ENCODE data around the gene PCDHGC3. TPM values are rescaled to one million over a fixed set of nuclear protein-coding genes. Genes with fewer than 3 reads are reported as not detected.

PCDHGC3 gene
- total and polyA plus RNA-seq, 2 of the 13 experiments (the other 11 are each of a cell fraction or from before 2014, with no cell fraction given): 0.20 to 0.30 TPM

GRCh38 chr5:141437221-141437620 lies 38.5 kb upstream of the PCDHGC3 start (continued):
- no peak for TF ChIP-seq ZNF564 (CRISPR knock-in tag; IDR thresholded peaks at IDR 0.05)
- TF ChIP-seq ZNF292 (CRISPR knock-in tag; IDR thresholded peaks at IDR 0.05; ENCODE audit: borderline replicate concordance, low read depth): no peak
- no peak for TF ChIP-seq ZNF383 (CRISPR knock-in tag; IDR thresholded peaks at IDR 0.05; ENCODE audit: borderline replicate concordance)
- no peak for TF ChIP-seq TOE1 (CRISPR knock-in tag; IDR thresholded peaks at IDR 0.05)
- TF ChIP-seq, protein P1, sequence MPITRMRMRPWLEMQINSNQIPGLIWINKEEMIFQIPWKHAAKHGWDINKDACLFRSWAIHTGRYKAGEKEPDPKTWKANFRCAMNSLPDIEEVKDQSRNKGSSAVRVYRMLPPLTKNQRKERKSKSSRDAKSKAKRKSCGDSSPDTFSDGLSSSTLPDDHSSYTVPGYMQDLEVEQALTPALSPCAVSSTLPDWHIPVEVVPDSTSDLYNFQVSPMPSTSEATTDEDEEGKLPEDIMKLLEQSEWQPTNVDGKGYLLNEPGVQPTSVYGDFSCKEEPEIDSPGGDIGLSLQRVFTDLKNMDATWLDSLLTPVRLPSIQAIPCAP (CRISPR knock-in tag; IDR thresholded peaks at IDR 0.05; ENCODE audit: low read depth): no peak
- TF ChIP-seq ZNF263 (CRISPR knock-in tag; IDR thresholded peaks at IDR 0.05): no peak

- H3K27me3 ChIP-seq (ENCODE audit: control insufficient read depth in 1 of 2, insufficient read depth in 2 of 2, low read length in 2 of 2): no peaks in the 10 kb centered on the region
- FAIRE-seq (no peak), DNase-seq (ENCODE audit: low spot score) (no peak), ATAC-seq (no peak)
- TF ChIP-seq SCMH1 (CRISPR knock-in tag; IDR thresholded peaks at IDR 0.05; ENCODE audit: borderline replicate concordance) (no peak), CREM (IDR thresholded peaks at IDR 0.05) (no peak), CREM (CRISPR knock-in tag; IDR thresholded peaks at IDR 0.05) (no peak), ETV5 (CRISPR knock-in tag; IDR thresholded peaks at IDR 0.05; ENCODE audit: borderline replicate concordance) (no peak), ZNF543 (CRISPR knock-in tag; IDR thresholded peaks at IDR 0.05) (no peak), ZNF441 (CRISPR knock-in tag; IDR thresholded peaks at IDR 0.05; ENCODE audit: borderline replicate concordance) (no peak)
- TF ChIP-seq, protein P2, sequence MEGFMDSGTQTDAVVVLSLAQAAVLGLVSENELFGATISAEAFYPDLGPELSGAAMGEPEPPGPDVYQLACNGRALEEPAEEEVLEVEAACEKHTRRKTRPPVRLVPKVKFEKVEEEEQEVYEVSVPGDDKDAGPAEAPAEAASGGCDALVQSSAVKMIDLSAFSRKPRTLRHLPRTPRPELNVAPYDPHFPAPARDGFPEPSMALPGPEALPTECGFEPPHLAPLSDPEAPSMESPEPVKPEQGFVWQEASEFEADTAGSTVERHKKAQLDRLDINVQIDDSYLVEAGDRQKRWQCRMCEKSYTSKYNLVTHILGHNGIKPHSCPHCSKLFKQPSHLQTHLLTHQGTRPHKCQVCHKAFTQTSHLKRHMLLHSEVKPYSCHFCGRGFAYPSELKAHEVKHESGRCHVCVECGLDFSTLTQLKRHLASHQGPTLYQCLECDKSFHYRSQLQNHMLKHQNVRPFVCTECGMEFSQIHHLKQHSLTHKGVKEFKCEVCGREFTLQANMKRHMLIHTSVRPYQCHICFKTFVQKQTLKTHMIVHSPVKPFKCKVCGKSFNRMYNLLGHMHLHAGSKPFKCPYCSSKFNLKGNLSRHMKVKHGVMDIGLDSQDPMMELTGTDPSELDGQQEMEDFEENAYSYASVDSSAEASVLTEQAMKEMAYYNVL (CRISPR knock-in tag; IDR thresholded peaks at IDR 0.05; ENCODE audit: borderline replicate concordance): no peak
- H2AFZ ChIP-seq (ENCODE audit: low read length): no peak overlapping the region
- no peaks in the 10 kb centered on the region for H3K79me2 ChIP-seq (ENCODE audit: insufficient read depth, low read length)
- intact Hi-C loops (cut with micrococcal nuclease; ENCODE audit: unreplicated experiment) (no loop called here), in situ Hi-C loops (cut with HindIII; ENCODE audit: extremely low pct_ligation_motif_present, low pct_unique_long_range_greater_than_20kb) (no loop called here)
- no peak overlapping the region for H3K4me2 ChIP-seq (ENCODE audit: low read depth, low read length)
- CTCF ChIA-PET (ENCODE audit: low intra/inter-chr PET ratio, low total read pairs): no interaction called here
- POLR2A ChIA-PET: no interaction called here
- no peaks in the 10 kb centered on the region for H3K4me1 ChIP-seq (ENCODE audit: insufficient read depth, low read length)
- H3K9me3 ChIP-seq (ENCODE audit: low read length): no peaks in the 10 kb centered on the region
- H3K9ac ChIP-seq (ENCODE audit: insufficient read depth, low read depth, low read length): no peak overlapping the region
- no peaks in the 10 kb centered on the region for H4K20me1 ChIP-seq (ENCODE audit: insufficient read depth, low read length)
- H3K36me3 ChIP-seq (replicated peaks in 1 of 2; ENCODE audit: control insufficient read depth in 1 of 2, insufficient read depth in 2 of 2, low read length in 2 of 2): no peaks in the 10 kb centered on the region
- no peak overlapping the region for H3K4me3 ChIP-seq (replicated peaks in 1 of 3; ENCODE audit: insufficient read depth in 1 of 3, low read depth in 2 of 3, low read length in 3 of 3)
- no TSS peak for BruUV-seq (replicated peaks)
- H3K27ac ChIP-seq (ENCODE audit: extremely low read length, insufficient read depth, low read length): no peak overlapping the region
- WGBS (ENCODE audit: low lambda C conversion rate): 9% methylated on average over 10 of the region's 10 CpGs
These were observed 36.2 kb upstream of the PCDHGC3 start for GRCh38 chr5:141439411-141440141.
